Tibial artery (tissue), 4 donors: ENCODE data around the gene BATF.

ENCODE experiments used
- DNase-seq, 2 donors: peaks; one replicate each; pipeline ENCODE4 v3.0.0-alpha.2; 2019
- H3K27ac ChIP-seq, 2 donors: fragments of 200-600 bp; sonication (generic) in 1 of 2; 1 replicate in 1 of 2; 2 replicates in 1 of 2; pipeline ENCODE4 v1.5.1; 2018 to 2019; ENCODE audit warnings: mild to moderate bottlenecking in 1 of 2
- H3K27me3 ChIP-seq, 2 donors: fragments of 200-600 bp; sonication (generic) in 1 of 2; one replicate each; pipeline versions ENCODE4 v1.5.1 to v1.6.0; 2016 to 2019
- H3K36me3 ChIP-seq, 3 donors: fragments of 200-600 bp; sonication (generic) in 2 of 3; one replicate each; pipeline ENCODE4 v1.5.1; 2016 to 2019; ENCODE audit warnings: mild to moderate bottlenecking in 2 of 3
- H3K4me1 ChIP-seq, 4 donors: fragments of 200-600 bp; sonication (generic) in 2 of 4; 1 replicate in 3 of 4; 2 replicates in 1 of 4; pipeline ENCODE4 v1.5.1; 2016 to 2019
- H3K4me3 ChIP-seq, 2 donors: fragments of 200-600 bp; sonication (generic) in 1 of 2; 1 replicate in 1 of 2; 2 replicates in 1 of 2; pipeline ENCODE4 v1.5.1; 2018 to 2019; ENCODE audit warnings: mild to moderate bottlenecking in 2 of 2
- H3K9me3 ChIP-seq, 3 donors: fragments of 200-600 bp; sonication (generic) in 1 of 3; one replicate each; pipeline ENCODE4 v1.5.1; 2016 to 2019
- intact Hi-C: fragments of 100-400 bp; cut with DNase I; formaldehyde crosslinking; loops from one replicate; pipeline ENCODE4 v1.15.0; 2023; ENCODE audit warnings: low total_unique reads
- TF ChIP-seq, protein P1 (sequence below), 2 experiments: fragments of 200-600 bp in 1 of 2; fragments of 450-650 bp in 1 of 2; IDR thresholded peaks; one replicate each; pipeline ENCODE4 v1.5.1; 2017 to 2019; ENCODE audit warnings: antibody characterized with exemption in 2 of 2, mild to moderate bottlenecking in 1 of 2, moderate library complexity in 1 of 2

Gene BATF

DNA sequence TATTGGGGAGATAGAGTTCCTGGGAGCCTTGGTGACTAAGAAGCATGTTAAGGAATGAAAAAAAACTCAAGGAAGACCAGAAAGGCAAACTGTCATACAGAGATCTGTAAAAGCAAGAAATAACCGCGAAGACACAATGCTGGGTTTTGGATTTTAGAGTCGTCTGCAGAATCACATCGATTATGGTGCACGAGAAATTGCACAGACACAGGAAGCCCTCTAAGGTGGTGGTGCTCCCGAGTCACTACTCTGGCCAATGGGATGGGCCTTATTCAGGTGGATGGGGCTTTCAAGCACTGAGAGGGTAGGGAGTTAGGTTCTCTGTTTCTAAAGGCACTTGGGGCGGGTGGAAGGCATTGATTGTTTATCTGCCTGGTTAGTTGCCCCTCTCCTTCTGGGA lies 45.9 kb downstream of the BATF start:
- no peaks in the 10 kb centered on the region for H3K9me3 ChIP-seq
- H3K27me3 ChIP-seq, result peaks cover 0 to 33% of the 10 kb centered on the region in 2 donors
- H3K36me3 ChIP-seq, result no peaks in the 10 kb centered on the region
- intact Hi-C loops, result no loop called here
- H3K4me1 ChIP-seq, result no peaks in the 10 kb centered on the region
- no peak for DNase-seq
- no peak overlapping the region for H3K4me3 ChIP-seq
- TF ChIP-seq, protein P1, sequence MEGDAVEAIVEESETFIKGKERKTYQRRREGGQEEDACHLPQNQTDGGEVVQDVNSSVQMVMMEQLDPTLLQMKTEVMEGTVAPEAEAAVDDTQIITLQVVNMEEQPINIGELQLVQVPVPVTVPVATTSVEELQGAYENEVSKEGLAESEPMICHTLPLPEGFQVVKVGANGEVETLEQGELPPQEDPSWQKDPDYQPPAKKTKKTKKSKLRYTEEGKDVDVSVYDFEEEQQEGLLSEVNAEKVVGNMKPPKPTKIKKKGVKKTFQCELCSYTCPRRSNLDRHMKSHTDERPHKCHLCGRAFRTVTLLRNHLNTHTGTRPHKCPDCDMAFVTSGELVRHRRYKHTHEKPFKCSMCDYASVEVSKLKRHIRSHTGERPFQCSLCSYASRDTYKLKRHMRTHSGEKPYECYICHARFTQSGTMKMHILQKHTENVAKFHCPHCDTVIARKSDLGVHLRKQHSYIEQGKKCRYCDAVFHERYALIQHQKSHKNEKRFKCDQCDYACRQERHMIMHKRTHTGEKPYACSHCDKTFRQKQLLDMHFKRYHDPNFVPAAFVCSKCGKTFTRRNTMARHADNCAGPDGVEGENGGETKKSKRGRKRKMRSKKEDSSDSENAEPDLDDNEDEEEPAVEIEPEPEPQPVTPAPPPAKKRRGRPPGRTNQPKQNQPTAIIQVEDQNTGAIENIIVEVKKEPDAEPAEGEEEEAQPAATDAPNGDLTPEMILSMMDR (IDR thresholded peaks at IDR 0.05), result no peak
- H3K27ac ChIP-seq, result no peak overlapping the region

DNA sequence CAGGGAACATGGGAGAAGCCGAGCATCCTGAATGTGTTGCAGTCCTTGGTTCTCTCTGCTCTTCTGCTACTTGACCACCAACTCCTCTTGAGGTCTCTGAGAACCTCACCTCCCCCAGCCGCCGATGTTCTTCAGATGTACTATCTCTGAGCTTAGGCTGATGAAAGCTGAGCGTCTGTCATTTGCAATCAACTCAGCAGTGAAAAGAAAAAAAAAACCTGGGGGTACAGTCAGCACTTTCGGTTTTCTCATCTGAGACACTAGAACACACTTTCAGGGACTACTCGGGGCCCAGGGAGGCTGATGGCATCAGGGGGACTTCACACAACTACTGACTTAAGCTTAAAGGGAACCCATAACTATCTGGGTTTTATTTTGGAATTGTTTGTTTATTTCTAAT lies 46.5 kb downstream of the BATF start:
- Histone ChIP-seq H3K4me3 (no peak overlapping the region), H3K9me3 (no peaks in the 10 kb centered on the region), H3K27me3 (peaks cover 0 to 27% of the 10 kb centered on the region in 2 donors), H3K4me1 (no peaks in the 10 kb centered on the region), H3K36me3 (no peaks in the 10 kb centered on the region), H3K27ac (no peak overlapping the region)
- TF ChIP-seq, protein P1 (IDR thresholded peaks at IDR 0.05), result no peak
- intact Hi-C loops, result no loop called here
- no peak for DNase-seq

DNA sequence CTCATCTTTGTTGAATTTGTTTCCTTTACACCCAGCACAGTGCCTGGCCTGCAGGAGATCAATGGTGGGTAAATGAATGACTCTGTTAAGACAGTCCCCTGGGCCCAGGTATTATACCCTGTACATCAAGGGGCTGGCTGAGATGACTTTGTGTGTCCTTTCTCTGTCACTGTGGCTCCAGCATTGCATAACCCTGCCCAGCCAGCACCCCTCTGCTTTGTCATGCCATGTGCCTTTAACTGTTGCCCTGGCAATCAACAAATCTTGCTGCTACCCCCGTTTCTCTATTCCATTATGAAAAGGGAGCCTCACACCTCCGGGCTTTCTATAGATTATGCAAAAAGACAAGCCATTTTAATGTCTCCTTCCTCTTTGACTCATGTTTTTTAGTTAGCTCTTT lies 48.5 kb downstream of the BATF start:
- DNase-seq, result no peak
- TF ChIP-seq, protein P1 (IDR thresholded peaks at IDR 0.05), result no peak
- intact Hi-C loops, result no loop called here

DNA sequence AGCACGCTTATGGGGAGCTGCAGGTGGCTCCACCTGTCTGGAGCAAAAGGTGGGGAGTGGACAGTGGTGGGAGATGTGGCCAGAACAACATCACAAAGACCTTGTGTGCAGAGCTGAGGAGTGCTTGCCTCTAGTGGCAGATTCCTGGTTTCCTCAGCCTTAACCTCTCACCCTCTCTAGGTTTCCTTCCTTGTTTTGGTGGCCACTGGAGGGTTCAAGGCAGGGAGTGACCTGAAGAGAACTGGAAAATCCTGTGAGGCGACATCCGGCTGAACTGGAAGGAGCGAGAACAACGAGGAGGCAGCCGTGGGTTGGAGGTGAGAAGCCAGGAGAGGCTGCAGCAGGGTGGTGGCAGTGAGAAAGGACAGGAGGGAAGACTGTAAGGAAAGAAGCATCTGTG lies 49.8 kb downstream of the BATF start:
- Histone ChIP-seq H3K9me3 (no peaks in the 10 kb centered on the region), H3K4me3 (no peak overlapping the region), H3K27ac (no peak overlapping the region), H3K36me3 (no peaks in the 10 kb centered on the region), H3K27me3 (peaks cover 0 to 7% of the 10 kb centered on the region in 2 donors), H3K4me1 (no peaks in the 10 kb centered on the region)
- TF ChIP-seq, protein P1 (IDR thresholded peaks at IDR 0.05), result no peak
- intact Hi-C loops, result no loop called here
- no peak for DNase-seq

More for the DNA sequence above, 48.5 kb downstream of the BATF start:
- Histone ChIP-seq H3K27me3 (peaks cover 0 to 12% of the 10 kb centered on the region in 2 donors), H3K27ac (no peak overlapping the region), H3K4me3 (no peak overlapping the region), H3K36me3 (no peaks in the 10 kb centered on the region), H3K9me3 (no peaks in the 10 kb centered on the region), H3K4me1 (no peaks in the 10 kb centered on the region)

DNA sequence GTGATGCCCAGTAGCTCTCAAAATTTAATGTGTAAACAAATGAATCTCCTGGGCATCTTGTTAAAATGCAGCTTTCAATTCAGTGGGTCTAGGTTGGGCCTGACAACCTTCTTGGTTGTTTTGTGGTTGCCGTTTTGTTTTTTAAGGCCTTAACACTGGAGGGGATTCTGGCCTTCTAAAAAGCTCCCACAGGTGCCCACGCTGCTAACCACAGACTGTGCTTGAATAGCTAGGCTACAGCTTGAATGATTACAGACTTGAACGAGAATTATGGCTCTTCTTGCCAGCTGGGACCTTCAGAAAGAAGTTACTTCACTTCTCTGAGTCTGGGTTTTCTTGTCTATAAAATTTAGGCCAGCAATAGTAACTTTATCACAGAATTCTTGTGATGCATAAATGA lies 54.8 kb downstream of the BATF start:
- no peak overlapping the region for H3K4me3 ChIP-seq
- H3K36me3 ChIP-seq, result no peaks in the 10 kb centered on the region
- H3K9me3 ChIP-seq, result no peaks in the 10 kb centered on the region
- peaks cover 0 to 22% (median 14%) of the 10 kb centered on the region in 4 donors for H3K4me1 ChIP-seq
- peaks cover 0 to 4% of the 10 kb centered on the region in 2 donors for H3K27me3 ChIP-seq
- H3K27ac ChIP-seq, result peak overlapping the region in 1 of 2 donors; percentile 80
- intact Hi-C loops, result no loop called here
- DNase-seq, result no peak
- TF ChIP-seq, protein P1 (IDR thresholded peaks at IDR 0.05), result no peak

DNA sequence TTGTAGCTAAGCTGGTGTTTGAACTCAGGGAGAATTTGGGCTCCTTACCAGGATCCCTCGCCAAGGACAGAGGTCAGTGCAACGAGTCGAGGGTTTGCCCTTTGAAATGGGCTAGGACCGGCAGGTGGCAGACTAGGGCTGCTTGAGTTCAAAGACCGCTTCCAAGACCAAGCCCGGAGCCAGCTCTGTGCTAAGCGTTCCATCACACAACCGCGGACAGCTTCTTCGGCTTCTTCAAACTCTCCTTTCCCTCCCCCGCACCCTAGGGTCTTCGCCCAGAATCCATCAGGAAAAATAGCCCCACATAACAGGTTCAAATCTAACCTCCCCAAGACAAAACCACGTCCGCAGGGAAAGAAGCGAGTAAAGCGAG lies 55.4 kb downstream of the BATF start:
- DNase-seq, result peak; percentile 90 to 91
- Histone ChIP-seq H3K36me3 (no peaks in the 10 kb centered on the region), H3K4me1 (peaks cover 0 to 22% (median 14%) of the 10 kb centered on the region in 4 donors), H3K27ac (peak overlapping the region; percentile 63 to 80), H3K27me3 (no peaks in the 10 kb centered on the region), H3K9me3 (no peaks in the 10 kb centered on the region), H3K4me3 (peak overlapping the region; percentile 54 to 63)
- TF ChIP-seq, protein P1 (IDR thresholded peaks at IDR 0.05), result peak; percentile 75 to 77
- intact Hi-C loops, result loop anchor here (2.0 kb wide), 1 partner anchor 77 kb away; no protein-coding TSS in a partner anchor
